IMR-90 (cell line): ENCODE data around the gene SKAP1. TPM values are rescaled to one million over a fixed set of nuclear protein-coding genes. Genes with fewer than 3 reads are reported as not detected.

Source experiments
- ATAC-seq: fragments of 200-7000 bp; cut with Tn5 transposase; 2 replicates; pipeline ENCODE4 v1.9.1; 2020; ENCODE audit warnings: low read depth, mild to moderate bottlenecking, moderate library complexity
- BruUV-seq: library from RNA; stranded (reverse); fragments of 400-500 nt; replicated peaks from 2 replicates; lab custom pipeline; 2021; lab: Mats Ljungman, UMichigan
- CTCF ChIA-PET: fragments of 300-600 bp; formaldehyde crosslinking; extraction: SDS; loops from one replicate; lab custom pipeline; 2021; ENCODE audit warnings: antibody characterized with exemption; lab: Yijun Ruan, JAX
- POLR2A ChIA-PET: fragments of 300-600 bp; sonication (Branson Sonifier 250); formaldehyde crosslinking; loops from one replicate; lab custom pipeline; 2022; ENCODE audit warnings: antibody characterized with exemption; ENCODE audit not compliant: unreplicated experiment; lab: Charles Lee
- DNase-seq: peaks from one replicate; pipeline ENCODE4 v3.0.0; 2013
- H2AFZ ChIP-seq: replicated peaks from 2 replicates; pipeline ENCODE3; 2013; ENCODE audit warnings: low read length, mild to moderate bottlenecking; ENCODE audit not compliant: poor library complexity
- H2AK5ac ChIP-seq: 2 replicates; pipeline ENCODE4 v1.6.1; 2013; ENCODE audit warnings: low read depth, low read length, inconsistent platforms
- H2AK9ac ChIP-seq: replicated peaks from 2 replicates; pipeline ENCODE3; 2013; ENCODE audit warnings: mild to moderate bottlenecking, low read depth, low read length, moderate library complexity; ENCODE audit not compliant: poor library complexity
- H2BK120ac ChIP-seq: 2 replicates; pipeline ENCODE4 v1.6.1; 2013; ENCODE audit warnings: low read depth, low read length, inconsistent platforms
- H2BK15ac ChIP-seq: 3 replicates; pipeline ENCODE4 v1.6.1; 2013; ENCODE audit warnings: low read depth, low read length, inconsistent platforms
- H2BK20ac ChIP-seq: 2 replicates; pipeline ENCODE4 v1.6.1; 2013; ENCODE audit warnings: low read depth, mild to moderate bottlenecking, inconsistent platforms, low read length, moderate library complexity
- H2BK5ac ChIP-seq: 2 replicates; pipeline ENCODE4 v1.6.1; 2013; ENCODE audit warnings: mild to moderate bottlenecking, low read depth, low read length, inconsistent platforms; ENCODE audit not compliant: poor library complexity, severe bottlenecking
- H3K14ac ChIP-seq: replicated peaks from 2 replicates; pipeline ENCODE4 v1.6.1; 2013; ENCODE audit warnings: low read depth, low read length, inconsistent platforms
- H3K18ac ChIP-seq: 2 replicates; pipeline ENCODE4 v1.6.1; 2013; ENCODE audit warnings: low read depth, low read length, control low read depth
- H3K23ac ChIP-seq: 2 replicates; pipeline ENCODE4 v1.6.1; 2013; ENCODE audit warnings: low read depth, low read length, inconsistent platforms
- H3K27ac ChIP-seq: 2 replicates; pipeline ENCODE4 v1.5.1; 2013; ENCODE audit warnings: mild to moderate bottlenecking, control low read depth, low read length; ENCODE audit not compliant: insufficient read depth
- H3K27me3 ChIP-seq: 2 replicates; pipeline ENCODE4 v1.6.1; 2013; ENCODE audit warnings: low read length; ENCODE audit not compliant: control insufficient read depth, insufficient read depth
- H3K36me3 ChIP-seq: 2 replicates; pipeline ENCODE4 v1.6.1; 2013; ENCODE audit warnings: low read length, mixed read lengths; ENCODE audit not compliant: control insufficient read depth, insufficient read depth
- H3K4ac ChIP-seq: 2 replicates; pipeline ENCODE4 v1.6.1; 2013; ENCODE audit warnings: low read depth, low read length, inconsistent platforms
- H3K4me1 ChIP-seq: 2 replicates; pipeline ENCODE4 v1.6.1; 2013; ENCODE audit warnings: low read length, mixed read lengths; ENCODE audit not compliant: control insufficient read depth, insufficient read depth
- H3K4me2 ChIP-seq: 2 replicates; pipeline ENCODE4 v1.6.1; 2013; ENCODE audit warnings: low read depth, mild to moderate bottlenecking, control low read depth, low read length, moderate library complexity
- H3K4me3 ChIP-seq: 2 replicates; pipeline ENCODE4 v1.5.1; 2013; ENCODE audit warnings: low read depth, mild to moderate bottlenecking, control low read depth, low read length, moderate library complexity; ENCODE audit not compliant: insufficient read depth
- H3K56ac ChIP-seq: 2 replicates; pipeline ENCODE4 v1.6.1; 2013; ENCODE audit warnings: low read length, inconsistent platforms; ENCODE audit not compliant: insufficient read depth; ENCODE audit errors: extremely low read depth
- H3K79me1 ChIP-seq, 2 experiments: 2 replicates each; pipeline ENCODE4 v1.6.1; 2013; ENCODE audit warnings: low read length in 2 of 2, inconsistent platforms in 1 of 2, low read depth in 1 of 2
- H3K9ac ChIP-seq: 2 replicates; pipeline ENCODE4 v1.6.1; 2013; ENCODE audit warnings: low read depth, low read length, control low read depth
- H3K9me1 ChIP-seq: 2 replicates; pipeline ENCODE4 v1.6.1; 2013; ENCODE audit warnings: low read length, inconsistent platforms; ENCODE audit not compliant: insufficient read depth
- H3K9me3 ChIP-seq: 2 replicates; pipeline ENCODE4 v1.6.1; 2013; ENCODE audit warnings: low read length; ENCODE audit not compliant: control insufficient read depth, insufficient read depth
- H4K20me1 ChIP-seq: 2 replicates; pipeline ENCODE4 v1.6.1; 2013; ENCODE audit warnings: low read length, inconsistent platforms; ENCODE audit not compliant: insufficient read depth
- H4K5ac ChIP-seq: 2 replicates; pipeline ENCODE4 v1.6.1; 2013; ENCODE audit warnings: mild to moderate bottlenecking, low read depth, low read length, control low read depth
- H4K8ac ChIP-seq, 2 experiments: 2 replicates each; pipeline ENCODE4 v1.6.1; 2013; ENCODE audit warnings: low read depth in 2 of 2, low read length in 2 of 2, control low read depth in 1 of 2, inconsistent platforms in 1 of 2
- H4K91ac ChIP-seq: 2 replicates; pipeline ENCODE4 v1.6.1; 2013; ENCODE audit warnings: low read depth, low read length, inconsistent platforms; ENCODE audit not compliant: insufficient read depth
- BHLHE40 ChIP-seq: fragments of 150-350 bp; IDR thresholded peaks from 2 replicates; pipeline ENCODE4 v1.6.1; 2016; ENCODE audit warnings: mild to moderate bottlenecking, low read depth, low read length
- CEBPB ChIP-seq: IDR thresholded peaks from 2 replicates; pipeline ENCODE4 v1.6.1; 2012; ENCODE audit warnings: low read depth, low read length, improper control_type of control experiment
- CHD1 ChIP-seq: IDR thresholded peaks from 2 replicates; pipeline ENCODE4 v1.6.1; 2012; ENCODE audit warnings: low read depth, low read length, improper control_type of control experiment
- FOS ChIP-seq: fragments of 150-350 bp; IDR thresholded peaks from 2 replicates; pipeline ENCODE4 v1.6.1; 2016; ENCODE audit warnings: low read depth, low read length
- MAFK ChIP-seq: IDR thresholded peaks from 2 replicates; pipeline ENCODE4 v1.6.1; 2012; ENCODE audit warnings: low read depth, low read length, improper control_type of control experiment
- MAZ ChIP-seq: IDR thresholded peaks from 2 replicates; pipeline ENCODE4 v1.6.1; 2012; ENCODE audit warnings: low read depth, mild to moderate bottlenecking, low read length, improper control_type of control experiment, moderate library complexity, borderline replicate concordance
- MXI1 ChIP-seq: IDR thresholded peaks from 2 replicates; pipeline ENCODE4 v1.6.1; 2012; ENCODE audit warnings: low read depth, mild to moderate bottlenecking, low read length, moderate library complexity, borderline replicate concordance
- NFE2L2 ChIP-seq: fragments of 150-350 bp; IDR thresholded peaks from 2 replicates; pipeline ENCODE4 v1.6.1; 2016; ENCODE audit warnings: low read depth, mild to moderate bottlenecking, low read length
- POLR2A ChIP-seq: IDR thresholded peaks from 2 replicates; pipeline ENCODE4 v1.6.1; 2012; ENCODE audit warnings: mild to moderate bottlenecking, low read depth, low read length
- RAD21 ChIP-seq: IDR thresholded peaks from 2 replicates; pipeline ENCODE4 v1.6.1; 2012; ENCODE audit warnings: low read length, improper control_type of control experiment
- RCOR1 ChIP-seq: IDR thresholded peaks from 2 replicates; pipeline ENCODE4 v1.6.1; 2012; ENCODE audit warnings: mild to moderate bottlenecking, low read length, improper control_type of control experiment; ENCODE audit not compliant: insufficient replicate concordance
- RFX5 ChIP-seq: IDR thresholded peaks from 2 replicates; pipeline ENCODE4 v1.8.0; 2012; ENCODE audit warnings: low read depth, mild to moderate bottlenecking, low read length, moderate library complexity
- SMC3 ChIP-seq: fragments of 150-350 bp; IDR thresholded peaks from 2 replicates; pipeline ENCODE4 v1.6.1; 2016; ENCODE audit warnings: low read depth, mild to moderate bottlenecking, antibody characterized with exemption, low read length, moderate library complexity
- WGBS, 2 experiments: methylation state at CpG; one replicate each; pipeline versions ENCODE4 v1.1.5 to v1.1.7; 2013; ENCODE audit warnings: missing lambda C conversion rate in 2 of 2; ENCODE audit not compliant: insufficient read length in 1 of 2; ENCODE audit errors: extremely low coverage in 2 of 2; 5-methylcytosine and 5-hydroxymethylcytosine counted together
- dilution Hi-C: fragments of 300-500 bp; cut with HindIII; formaldehyde crosslinking; loops from one replicate; pipeline ENCODE4 v1.14.3; 2018; ENCODE audit warnings: low sequenced_read_pairs; ENCODE audit not compliant: unreplicated experiment
- in situ Hi-C: fragments of 300-500 bp; cut with MboI; formaldehyde crosslinking; loops from 3 replicates; pipeline ENCODE4 v1.14.3; 2019; ENCODE audit warnings: low sequenced_read_pairs, inconsistent platforms, mixed read lengths
- intact Hi-C: fragments of 100-400 bp; cut with micrococcal nuclease; formaldehyde crosslinking; loops from 2 replicates; pipeline ENCODE4 v1.10.0; 2022
- polyA plus RNA-seq, 3 experiments: library from polyadenylated mRNA; depleted of rRNA; stranded (reverse); fragments of >200 nt; gene quantifications; 2 replicates each; pipeline ENCODE4 v1.2.3, GENCODE V29; 2012; ENCODE audit warnings: low replicate concordance in 1 of 3
- total RNA-seq: library from RNA; depleted of rRNA; stranded (reverse); fragments of >200 nt; gene quantifications from 2 replicates; pipeline ENCODE4 v1.2.3, GENCODE V29; 2012
- TF ChIP-seq, protein P1 (sequence below): fragments of 150-350 bp; IDR thresholded peaks from 2 replicates; pipeline ENCODE4 v1.6.1; 2016; ENCODE audit warnings: low read depth, mild to moderate bottlenecking, low read length, moderate library complexity, borderline replicate concordance
- TF ChIP-seq, protein P2 (sequence below): fragments of 150-350 bp; IDR thresholded peaks from 2 replicates; pipeline ENCODE4 v1.6.1; 2017; ENCODE audit warnings: mild to moderate bottlenecking, antibody characterized with exemption, low read length, low read depth
- TF ChIP-seq, protein P3 (sequence below): conservative IDR thresholded peaks from 2 replicates; pipeline ENCODE4 v1.5.1; 2012; ENCODE audit warnings: mild to moderate bottlenecking, low read depth, low read length, improper control_type of control experiment

Gene SKAP1
- total and polyA plus RNA-seq, 2 of the 4 experiments (the other 2 are of a cell fraction): not detected

- BruUV-seq: no TSS peak
- Histone ChIP-seq H3K79me1 (no peaks in the 10 kb centered on the region), H3K27me3 (peaks cover 48% of the 10 kb centered on the region), H3K9ac (no peak overlapping the region), H4K5ac (no peak overlapping the region), H2BK15ac (no peak overlapping the region), H3K36me3 (no peaks in the 10 kb centered on the region), H3K4ac (no peak overlapping the region), H3K14ac (no peak overlapping the region), H2AK5ac (no peak overlapping the region), H3K18ac (no peak overlapping the region), H3K4me3 (no peak overlapping the region), H3K4me2 (no peak overlapping the region), H2BK120ac (no peak overlapping the region), H3K9me3 (no peaks in the 10 kb centered on the region; the same call in 1 of the 2 replicates), H4K8ac (no peak overlapping the region), H2AK9ac (no peak overlapping the region), H3K4me1 (no peaks in the 10 kb centered on the region), H4K91ac (no peak overlapping the region), H2BK20ac (no peak overlapping the region), H3K23ac (no peak overlapping the region), H2BK5ac (no peak overlapping the region), H3K56ac (no peak overlapping the region), H3K9me1 (no peaks in the 10 kb centered on the region), H3K27ac (no peak overlapping the region), H4K20me1 (no peaks in the 10 kb centered on the region), H2AFZ (no peak overlapping the region)
- in situ Hi-C loops (no loop called here), intact Hi-C loops (no loop called here), dilution Hi-C loops (no loop called here)
- no peak for DNase-seq
- POLR2A ChIA-PET: no interaction called here
- CTCF ChIA-PET: no interaction called here
- no CpG with 5 or more reads among the region's 4 CpGs for WGBS, 2 experiments
- TF ChIP-seq NFE2L2: no peak
- TF ChIP-seq POLR2A: no peak
- no peak for TF ChIP-seq MAZ
- no peak for TF ChIP-seq SMC3
- TF ChIP-seq CEBPB: no peak
- no peak for TF ChIP-seq RFX5
- TF ChIP-seq RCOR1: no peak
- TF ChIP-seq MXI1: no peak
- no peak for TF ChIP-seq CHD1
- TF ChIP-seq, protein P1, sequence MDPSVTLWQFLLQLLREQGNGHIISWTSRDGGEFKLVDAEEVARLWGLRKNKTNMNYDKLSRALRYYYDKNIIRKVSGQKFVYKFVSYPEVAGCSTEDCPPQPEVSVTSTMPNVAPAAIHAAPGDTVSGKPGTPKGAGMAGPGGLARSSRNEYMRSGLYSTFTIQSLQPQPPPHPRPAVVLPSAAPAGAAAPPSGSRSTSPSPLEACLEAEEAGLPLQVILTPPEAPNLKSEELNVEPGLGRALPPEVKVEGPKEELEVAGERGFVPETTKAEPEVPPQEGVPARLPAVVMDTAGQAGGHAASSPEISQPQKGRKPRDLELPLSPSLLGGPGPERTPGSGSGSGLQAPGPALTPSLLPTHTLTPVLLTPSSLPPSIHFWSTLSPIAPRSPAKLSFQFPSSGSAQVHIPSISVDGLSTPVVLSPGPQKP: no peak
- TF ChIP-seq, protein P2, sequence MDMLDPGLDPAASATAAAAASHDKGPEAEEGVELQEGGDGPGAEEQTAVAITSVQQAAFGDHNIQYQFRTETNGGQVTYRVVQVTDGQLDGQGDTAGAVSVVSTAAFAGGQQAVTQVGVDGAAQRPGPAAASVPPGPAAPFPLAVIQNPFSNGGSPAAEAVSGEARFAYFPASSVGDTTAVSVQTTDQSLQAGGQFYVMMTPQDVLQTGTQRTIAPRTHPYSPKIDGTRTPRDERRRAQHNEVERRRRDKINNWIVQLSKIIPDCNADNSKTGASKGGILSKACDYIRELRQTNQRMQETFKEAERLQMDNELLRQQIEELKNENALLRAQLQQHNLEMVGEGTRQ: no peak
- no peak for TF ChIP-seq BHLHE40
- TF ChIP-seq, protein P3, sequence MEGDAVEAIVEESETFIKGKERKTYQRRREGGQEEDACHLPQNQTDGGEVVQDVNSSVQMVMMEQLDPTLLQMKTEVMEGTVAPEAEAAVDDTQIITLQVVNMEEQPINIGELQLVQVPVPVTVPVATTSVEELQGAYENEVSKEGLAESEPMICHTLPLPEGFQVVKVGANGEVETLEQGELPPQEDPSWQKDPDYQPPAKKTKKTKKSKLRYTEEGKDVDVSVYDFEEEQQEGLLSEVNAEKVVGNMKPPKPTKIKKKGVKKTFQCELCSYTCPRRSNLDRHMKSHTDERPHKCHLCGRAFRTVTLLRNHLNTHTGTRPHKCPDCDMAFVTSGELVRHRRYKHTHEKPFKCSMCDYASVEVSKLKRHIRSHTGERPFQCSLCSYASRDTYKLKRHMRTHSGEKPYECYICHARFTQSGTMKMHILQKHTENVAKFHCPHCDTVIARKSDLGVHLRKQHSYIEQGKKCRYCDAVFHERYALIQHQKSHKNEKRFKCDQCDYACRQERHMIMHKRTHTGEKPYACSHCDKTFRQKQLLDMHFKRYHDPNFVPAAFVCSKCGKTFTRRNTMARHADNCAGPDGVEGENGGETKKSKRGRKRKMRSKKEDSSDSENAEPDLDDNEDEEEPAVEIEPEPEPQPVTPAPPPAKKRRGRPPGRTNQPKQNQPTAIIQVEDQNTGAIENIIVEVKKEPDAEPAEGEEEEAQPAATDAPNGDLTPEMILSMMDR: no peak
- no peak for TF ChIP-seq FOS
- no peak for TF ChIP-seq RAD21
- TF ChIP-seq MAFK: no peak
- no peak for ATAC-seq
Observed at GRCh38 chr17:48297825-48298224, 132.2 kb downstream of the SKAP1 start.
